Measurements from ENCODE around the gene KCNJ9.

The KCNJ9 gene

GRCh38 chr1:160064746-160065145 lies 16.6 kb upstream of the KCNJ9 start:
- DNase-seq (ENCODE audit: extremely low spot score, insufficient read length, low read depth): no peak
- FAIRE-seq: no peak

DNA sequence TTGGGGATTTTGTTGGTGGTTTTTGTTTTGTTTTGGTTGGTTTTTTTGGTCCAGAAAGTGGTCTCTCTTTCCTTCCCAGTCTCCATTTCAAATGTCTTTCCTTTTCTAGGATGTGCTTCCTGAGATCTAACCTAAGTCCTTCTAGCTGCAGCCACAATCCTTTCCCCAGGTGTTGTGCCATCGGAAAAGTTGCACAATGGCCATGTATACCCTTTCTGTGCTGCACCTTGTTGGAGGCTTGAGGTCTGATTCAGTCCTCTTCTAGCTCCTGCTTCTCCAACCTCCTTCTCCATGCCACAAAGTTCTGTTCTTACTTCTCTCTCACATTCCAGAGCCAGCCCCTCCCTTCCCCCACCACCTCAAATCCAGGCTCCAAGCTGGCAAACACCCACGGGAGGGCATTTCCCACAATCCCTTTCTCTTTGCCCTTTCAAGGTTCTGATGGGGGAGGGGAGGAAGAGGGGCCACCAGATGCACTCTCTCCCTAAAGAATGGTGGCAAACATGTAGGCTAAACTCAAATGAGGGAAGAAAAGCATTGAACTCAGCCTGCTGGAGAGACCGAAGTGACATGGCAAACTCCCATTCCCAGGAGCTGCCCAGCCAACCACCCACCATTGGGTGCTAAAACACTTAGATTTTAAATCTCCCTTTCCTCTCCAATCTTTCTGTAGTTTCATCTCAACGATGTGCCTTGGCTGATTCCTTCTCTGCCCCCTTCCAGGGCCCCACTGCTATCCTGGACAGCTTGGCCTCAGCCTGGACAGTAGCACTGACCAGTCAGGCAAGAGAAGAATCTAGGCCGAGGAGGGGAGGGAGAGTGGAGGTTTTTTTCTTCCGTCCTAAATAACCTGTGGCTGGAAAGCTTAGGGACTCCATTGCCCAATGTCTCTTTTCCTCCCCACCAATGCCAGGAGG lies 14.3 kb upstream of the KCNJ9 start:
- DNase-seq (ENCODE audit: extremely low spot score, insufficient read length, low read depth) (no peak), FAIRE-seq (no peak)

DNA sequence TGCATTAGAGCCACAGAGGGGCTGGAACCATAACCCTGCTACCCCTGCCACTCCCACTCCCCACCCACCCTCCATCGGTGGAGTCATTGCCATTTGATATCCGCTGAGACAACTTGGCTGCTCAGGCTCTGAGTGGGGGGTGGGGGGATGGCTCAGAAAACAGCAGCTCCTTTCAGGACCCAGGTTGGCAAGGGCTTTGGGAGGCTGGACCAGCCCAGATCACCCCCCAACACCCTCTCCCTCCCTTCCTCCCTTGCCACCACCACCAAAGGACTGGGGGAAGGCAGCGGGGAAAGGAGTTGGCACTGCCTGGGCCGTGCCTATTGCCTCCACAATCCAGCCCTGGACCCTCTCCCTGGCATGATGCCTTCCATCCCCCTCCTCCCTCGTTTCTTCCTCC lies 13.1 kb upstream of the KCNJ9 start:
- no peak for FAIRE-seq

DNA sequence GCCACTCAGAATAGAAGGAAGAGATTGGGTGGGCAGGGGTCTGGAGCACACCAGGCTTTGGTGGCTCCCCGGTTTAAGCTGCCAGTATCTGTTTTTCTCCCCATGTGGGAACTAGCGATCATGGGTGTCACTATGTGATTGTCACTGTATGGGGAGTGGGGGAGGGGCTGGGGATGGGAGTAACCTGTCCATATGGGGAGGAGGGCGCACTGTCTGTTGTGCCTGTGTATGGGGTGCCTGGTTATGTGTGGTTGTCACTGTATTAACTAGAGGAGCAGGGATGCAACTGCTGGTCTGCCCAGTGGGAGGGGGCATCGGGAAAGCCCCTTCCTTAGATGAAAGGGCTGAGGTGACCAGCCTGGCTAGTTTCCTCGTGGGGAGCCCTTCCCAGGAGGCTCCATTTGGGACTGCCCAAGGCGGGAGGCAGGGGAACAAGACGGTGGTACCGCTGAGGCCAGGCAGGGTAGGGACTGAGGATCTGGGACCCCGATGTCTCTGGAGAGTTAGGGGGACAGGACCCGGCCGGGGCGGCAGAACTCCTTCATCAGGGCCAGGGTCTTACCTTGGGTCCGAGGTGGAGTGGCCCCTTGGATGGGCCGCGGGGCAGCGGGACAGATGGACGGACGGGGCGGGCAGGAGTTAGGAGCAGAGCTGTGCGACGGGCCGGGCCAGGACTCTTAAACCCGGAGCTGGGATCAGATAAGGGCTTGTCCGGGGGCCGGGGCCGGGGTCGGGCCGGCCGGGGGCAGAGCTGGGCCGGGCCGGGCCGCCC lies 11.7 kb upstream of the KCNJ9 start, which contains the start of gene KCNJ10:
Gene KCNJ10 (minus strand): TSS at position 701 of the 772 bp plus-strand sequence. CDS start 27,628 bp downstream, outside the sequence.
- DNase-seq (ENCODE audit: extremely low spot score, insufficient read length, low read depth) (no peak), FAIRE-seq (no peak)

More for the DNA sequence above, 13.1 kb upstream of the KCNJ9 start:
- DNase-seq (ENCODE audit: extremely low spot score, insufficient read length, low read depth): no peak

GRCh38 chr1:160070243-160071163 lies 10.8 kb upstream of the KCNJ9 start:
- FAIRE-seq (no peak), DNase-seq (ENCODE audit: extremely low spot score, insufficient read length, low read depth) (no peak)

- no peak for FAIRE-seq
Measured at GRCh38 chr1:160071289-160071688, 10.0 kb upstream of the KCNJ9 start.

DNA sequence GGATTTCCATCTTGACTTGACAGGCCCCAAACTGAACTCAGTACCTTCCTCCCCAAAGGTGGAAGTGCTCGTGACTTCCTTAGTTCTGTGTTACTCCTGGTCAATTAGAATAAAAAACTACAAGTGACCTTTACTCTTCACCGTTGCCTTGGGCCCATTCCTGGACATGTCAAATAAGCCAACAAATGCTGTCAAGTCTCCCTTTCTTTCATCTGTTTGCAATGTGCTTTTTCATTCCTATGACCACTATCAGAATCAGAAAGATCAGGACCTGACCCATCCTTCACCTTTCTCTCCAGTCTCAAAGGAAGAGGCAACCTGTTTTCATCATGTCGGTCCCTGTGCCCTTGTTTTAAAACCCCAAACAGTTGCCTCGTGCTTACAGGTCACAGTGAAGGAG lies 6.5 kb upstream of the KCNJ9 start:
- FAIRE-seq: no peak
- DNase-seq (ENCODE audit: extremely low spot score, insufficient read length, low read depth): no peak

More at GRCh38 chr1:160071289-160071688, 10.0 kb upstream of the KCNJ9 start:
- DNase-seq (ENCODE audit: extremely low spot score, insufficient read length, low read depth): no peak

DNA sequence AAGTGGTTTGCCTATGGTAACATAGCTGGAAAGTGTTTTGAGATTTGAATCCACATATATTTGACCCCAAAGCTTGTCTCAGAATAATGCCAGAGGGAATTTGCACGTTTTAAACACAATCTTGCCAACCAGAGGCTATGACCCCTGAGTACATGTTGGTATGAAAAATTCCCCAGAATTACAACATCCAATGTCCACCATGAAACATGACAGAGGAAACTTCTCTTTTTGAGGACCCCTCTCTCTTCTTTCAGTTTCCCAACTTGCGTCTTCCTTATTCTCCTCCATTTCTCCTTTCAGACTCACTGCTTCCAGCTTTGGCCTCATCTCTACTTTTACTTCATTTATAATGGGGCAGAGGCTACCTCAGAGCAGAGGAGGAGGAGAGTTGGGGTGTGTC lies 5.5 kb upstream of the KCNJ9 start:
- DNase-seq (ENCODE audit: extremely low spot score, insufficient read length, low read depth): no peak
- FAIRE-seq: no peak

GRCh38 chr1:160076295-160076694 lies 5.0 kb upstream of the KCNJ9 start:
- no peak for FAIRE-seq

DNA sequence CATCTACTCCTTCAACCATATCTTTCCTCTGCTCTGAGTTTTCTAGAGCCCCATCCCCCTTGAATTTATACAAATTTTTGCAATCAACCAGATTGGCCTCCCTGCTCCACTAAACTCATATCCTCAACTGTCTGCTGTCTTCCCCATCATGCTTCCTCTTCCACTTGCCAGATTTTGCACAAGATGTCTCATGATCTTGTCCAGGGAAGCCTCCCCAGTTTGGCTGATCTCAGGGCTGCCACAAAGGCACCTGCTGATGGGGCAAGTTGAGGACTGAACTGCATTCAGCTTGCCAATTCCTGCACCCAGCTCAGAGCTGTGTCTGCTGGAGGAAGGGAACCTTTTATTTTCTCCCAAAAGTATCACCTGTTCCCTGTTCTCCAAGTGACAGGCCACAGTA lies 3.9 kb upstream of the KCNJ9 start:
- DNase-seq (ENCODE audit: extremely low spot score, insufficient read length, low read depth) (no peak), FAIRE-seq (no peak)

More at GRCh38 chr1:160076295-160076694, 5.0 kb upstream of the KCNJ9 start:
- DNase-seq (ENCODE audit: extremely low spot score, insufficient read length, low read depth): no peak

GRCh38 chr1:160078512-160079195 lies 2.7 kb upstream of the KCNJ9 start:
- DNase-seq (ENCODE audit: extremely low spot score, insufficient read length, low read depth): peak; percentile 32
- peak; percentile 73 for FAIRE-seq

DNA sequence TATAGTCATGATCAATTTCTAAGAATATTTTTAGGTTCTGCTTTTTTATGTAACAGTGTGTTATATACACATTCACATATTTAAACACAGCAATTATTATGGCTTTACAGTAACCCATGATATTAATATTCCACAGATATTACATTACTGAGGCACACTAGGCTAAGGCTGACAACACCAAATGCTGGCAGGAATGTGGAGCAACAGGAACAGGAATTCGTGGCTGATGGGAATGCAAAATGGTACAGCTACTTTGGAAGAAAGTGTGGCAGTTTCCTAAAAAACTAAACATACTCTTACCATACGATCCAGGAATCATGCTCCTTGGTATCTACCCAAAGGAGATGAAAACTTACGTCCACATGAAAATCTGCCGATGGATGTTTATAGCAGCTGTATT lies 1.9 kb upstream of the KCNJ9 start:
- no peak for FAIRE-seq
- DNase-seq (ENCODE audit: extremely low spot score, insufficient read length, low read depth): no peak

GRCh38 chr1:160080381-160081100 lies 797 bp upstream of the KCNJ9 start:
- DNase-seq (ENCODE audit: extremely low spot score, insufficient read length, low read depth) (no peak), FAIRE-seq (no peak)

DNA sequence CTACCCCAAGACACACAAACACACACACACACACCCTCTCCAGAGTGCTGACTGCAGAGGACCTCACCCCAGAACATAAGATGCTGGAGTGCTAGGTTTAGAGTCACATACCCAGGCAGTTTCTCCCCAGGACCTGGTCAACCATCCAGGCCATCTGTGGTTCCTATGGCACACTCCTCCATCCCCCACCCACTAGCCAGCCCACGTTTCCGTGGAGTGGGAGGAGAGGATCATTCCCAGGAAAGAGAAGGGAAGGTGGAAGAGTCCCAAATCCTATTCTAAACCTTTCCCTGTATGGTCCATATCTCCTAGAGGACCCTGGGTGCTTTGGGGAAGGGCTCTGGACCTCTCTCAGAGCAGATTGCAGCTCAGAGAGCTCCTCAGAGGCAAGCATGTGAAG lies 1.1 kb downstream of the KCNJ9 start:
- no peak for FAIRE-seq
- no peak for DNase-seq (ENCODE audit: extremely low spot score, insufficient read length, low read depth)

- FAIRE-seq (no peak), DNase-seq (ENCODE audit: extremely low spot score, insufficient read length, low read depth) (no peak)
Measured at GRCh38 chr1:160082926-160083325, 1.6 kb downstream of the KCNJ9 start.

GRCh38 chr1:160083968-160084770 lies 2.8 kb downstream of the KCNJ9 start:
- peak; percentile 64 for DNase-seq (ENCODE audit: extremely low spot score, insufficient read length, low read depth)
- FAIRE-seq: peak; percentile 67

- DNase-seq (ENCODE audit: extremely low spot score, insufficient read length, low read depth) (no peak), FAIRE-seq (no peak)
Measured at GRCh38 chr1:160084771-160085321, 3.5 kb downstream of the KCNJ9 start.
